Activated naive CD4-positive, alpha-beta T cell treated with anti-CD3 and anti-CD28 coated beads, Interleukin-2, amount 50 U/mL, for 16 hours (primary cell): Measurements from ENCODE around the gene TMEM260.
"Not testable (repeated sequence)": the region's sequence is repeated elsewhere in the genome, so short reads cannot be mapped to it uniquely, and the experiment has no call there.

ENCODE experiments used
- DNase-seq: peaks from one replicate; pipeline ENCODE4 v3.0.0-alpha.2; 2020

The TMEM260 gene

GRCh38 chr14:56686416-56686815 is 106.8 kb downstream of the TMEM260 start:
- DNase-seq: no peak

DNA sequence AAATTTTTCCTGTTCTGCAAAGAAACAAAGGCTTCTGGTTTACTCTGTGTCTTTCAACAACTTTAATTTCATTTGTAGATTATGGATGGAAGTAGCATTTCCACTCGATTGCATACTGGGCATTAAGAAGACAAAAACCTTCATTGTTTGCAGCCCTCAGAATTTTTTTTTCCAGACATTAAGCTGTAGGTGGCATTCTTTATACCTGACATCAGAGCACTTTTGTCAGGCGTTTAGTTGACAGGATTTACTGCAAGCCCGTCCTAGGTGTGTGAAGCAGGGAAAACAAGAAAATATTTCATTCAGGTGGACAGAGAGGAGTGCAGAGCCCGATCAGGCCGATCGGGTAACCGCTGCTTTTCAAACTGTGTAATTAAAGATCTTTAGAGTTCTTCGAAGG is 107.5 kb downstream of the TMEM260 start:
- DNase-seq: no peak

DNA sequence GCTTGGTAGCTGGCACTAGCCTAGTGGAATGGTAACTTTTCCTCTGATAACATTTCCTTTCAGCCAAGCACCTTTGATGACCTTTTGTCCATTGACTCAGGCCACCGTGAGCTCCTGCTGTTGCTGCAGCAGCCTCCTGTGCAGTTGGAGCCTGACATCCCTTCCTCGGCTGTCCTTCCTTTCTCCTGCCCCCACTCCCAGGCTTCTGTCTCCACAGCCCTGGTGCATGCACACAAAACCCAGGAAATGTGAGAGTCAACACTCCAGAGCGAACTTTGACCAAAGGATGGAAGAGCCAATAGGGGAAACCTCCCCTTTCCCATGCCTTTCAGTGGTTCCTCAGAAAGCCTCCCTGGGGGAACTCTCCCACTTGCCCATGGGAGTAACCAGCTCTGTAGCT is 115.0 kb downstream of the TMEM260 start:
- DNase-seq: no peak

- not testable (repeated sequence) for DNase-seq
Observed at GRCh38 chr14:56695216-56695615, 115.6 kb downstream of the TMEM260 start.
